CD4-positive, alpha-beta T cell (primary cell): ENCODE results near the gene CHGA. TPM values are rescaled to one million over a fixed set of nuclear protein-coding genes. Genes with fewer than 3 reads are reported as not detected.

Experiments used
- ATAC-seq: fragments of 200-7000 bp; cut with Tn5 transposase; one replicate; pipeline ENCODE4 v1.10.0; 2022; ENCODE audit warnings: mild to moderate bottlenecking; ENCODE audit not compliant: poor library complexity
- CTCF ChIA-PET: fragments of 350-600 bp; sonication (Branson Sonifier 250); formaldehyde crosslinking; loops from one replicate; lab custom pipeline; 2021; ENCODE audit warnings: antibody characterized with exemption, inconsistent platforms; lab: Charles Lee
- POLR2A ChIA-PET: fragments of 350-600 bp; sonication (Branson Sonifier 250); formaldehyde crosslinking; loops from one replicate; lab custom pipeline; 2021; ENCODE audit warnings: antibody characterized with exemption, inconsistent platforms; lab: Charles Lee
- DNase-seq, 14 experiments: peaks; one replicate each; pipeline ENCODE4 v3.0.0-alpha.2; 2013 to 2020; ENCODE audit warnings: mixed read lengths in 2 of 14
- H3K27ac ChIP-seq, 2 donors: one replicate each; pipeline versions ENCODE4 v1.5.1 to v1.7.0; 2013; ENCODE audit warnings: low read length in 2 of 2, low read depth in 1 of 2, mild to moderate bottlenecking in 1 of 2
- H3K27me3 ChIP-seq, 2 experiments: 1 replicate in 1 of 2; 2 replicates in 1 of 2; pipeline versions ENCODE4 v1.6.1 to v1.7.0; 2013; ENCODE audit warnings: low read length in 2 of 2, control low read depth in 1 of 2, mild to moderate bottlenecking in 1 of 2, moderate library complexity in 1 of 2; ENCODE audit not compliant: insufficient read depth in 2 of 2, control insufficient read depth in 1 of 2
- H3K36me3 ChIP-seq: one replicate; pipeline ENCODE4 v1.6.1; 2013; ENCODE audit warnings: low read length, control low read depth; ENCODE audit not compliant: insufficient read depth
- H3K4me1 ChIP-seq: one replicate; pipeline ENCODE4 v1.6.1; 2013; ENCODE audit warnings: low read length, control low read depth; ENCODE audit not compliant: insufficient read depth
- H3K4me3 ChIP-seq: one replicate; pipeline ENCODE4 v1.5.1; 2013; ENCODE audit warnings: mild to moderate bottlenecking, low read length, moderate library complexity
- H3K9me3 ChIP-seq, 2 experiments: 1 replicate in 1 of 2; 2 replicates in 1 of 2; pipeline versions ENCODE4 v1.6.1 to v1.7.0; 2013; ENCODE audit warnings: low read length in 2 of 2, mild to moderate bottlenecking in 2 of 2, control low read depth in 1 of 2, moderate library complexity in 1 of 2; ENCODE audit not compliant: control insufficient read depth in 1 of 2, insufficient read depth in 1 of 2
- H3K27ac Mint-ChIP-seq: one replicate; pipeline ENCODE4 v1.8.0; 2020; ENCODE audit warnings: mixed read lengths
- H3K27me3 Mint-ChIP-seq: one replicate; pipeline ENCODE4 v1.8.0; 2021; ENCODE audit warnings: mixed read lengths
- H3K36me3 Mint-ChIP-seq: one replicate; pipeline ENCODE4 v1.8.0; 2021; ENCODE audit warnings: low read depth, mixed read lengths
- H3K4me1 Mint-ChIP-seq: one replicate; pipeline ENCODE4 v1.8.0; 2021; ENCODE audit warnings: low read depth, mixed read lengths
- H3K4me3 Mint-ChIP-seq: one replicate; pipeline ENCODE4 v1.8.0; 2020; ENCODE audit warnings: mild to moderate bottlenecking, mixed read lengths
- H3K9me3 Mint-ChIP-seq: one replicate; pipeline ENCODE4 v1.8.0; 2020; ENCODE audit warnings: mixed read lengths
- intact Hi-C, 2 experiments: fragments of 100-400 bp; cut with DNase I in 1 of 2; cut with micrococcal nuclease in 1 of 2; formaldehyde crosslinking; loops; one replicate each; pipeline versions ENCODE4 v1.15.1 to v1.9.0; 2023 to 2025; cut with DNase I, micrococcal nuclease
- total RNA-seq, 174 experiments: library from RNA in 2 of 174; stranded (reverse) in 2 of 174; gene quantifications; one replicate each; pipeline ENCODE4 v1.2.3 and lab custom pipeline; 2021 to 2026
- TF ChIP-seq, protein P1 (sequence below): fragments of 200-600 bp; IDR thresholded peaks from one replicate; pipeline ENCODE4 v1.8.0; 2022; ENCODE audit warnings: antibody characterized with exemption, mild to moderate bottlenecking

Gene CHGA
- total RNA-seq, 2 experiments from 2014 or later, result not detected

DNA sequence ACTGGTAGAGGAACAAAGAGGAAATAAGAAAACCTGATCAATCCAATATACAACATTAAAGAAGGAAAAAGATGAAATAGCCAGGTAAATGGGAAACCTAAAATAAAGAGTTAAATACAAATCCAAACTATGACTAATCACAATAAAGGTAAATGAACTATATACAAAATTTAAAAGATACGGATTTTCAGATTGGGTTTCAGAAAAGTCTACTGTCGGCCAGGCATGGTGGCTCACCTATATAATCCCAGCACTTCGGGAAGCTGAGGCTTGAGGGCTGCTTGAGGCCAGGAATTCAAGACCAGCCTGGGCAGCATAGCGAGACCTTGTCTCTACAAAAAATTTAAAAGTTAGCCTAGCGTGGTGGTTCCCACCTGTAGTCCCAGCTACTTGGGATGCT is 39.9 kb upstream of the CHGA start:
- Histone ChIP-seq H3K9me3 (peaks cover 0 to 12% of the 10 kb centered on the region in 2 experiments), H3K36me3 (no peaks in the 10 kb centered on the region), H3K27me3 (peaks cover 8 to 14% of the 10 kb centered on the region in 2 experiments), H3K4me3 (no peak overlapping the region), H3K4me1 (no peaks in the 10 kb centered on the region), H3K27ac (no peak overlapping the region)
- ATAC-seq, result no peak
- H3K36me3 Mint-ChIP-seq, result no peaks in the 10 kb centered on the region
- no peak for DNase-seq
- POLR2A ChIA-PET, result no interaction called here
- H3K4me1 Mint-ChIP-seq, result no peaks in the 10 kb centered on the region
- intact Hi-C loops, result no loop called here
- TF ChIP-seq, protein P1, sequence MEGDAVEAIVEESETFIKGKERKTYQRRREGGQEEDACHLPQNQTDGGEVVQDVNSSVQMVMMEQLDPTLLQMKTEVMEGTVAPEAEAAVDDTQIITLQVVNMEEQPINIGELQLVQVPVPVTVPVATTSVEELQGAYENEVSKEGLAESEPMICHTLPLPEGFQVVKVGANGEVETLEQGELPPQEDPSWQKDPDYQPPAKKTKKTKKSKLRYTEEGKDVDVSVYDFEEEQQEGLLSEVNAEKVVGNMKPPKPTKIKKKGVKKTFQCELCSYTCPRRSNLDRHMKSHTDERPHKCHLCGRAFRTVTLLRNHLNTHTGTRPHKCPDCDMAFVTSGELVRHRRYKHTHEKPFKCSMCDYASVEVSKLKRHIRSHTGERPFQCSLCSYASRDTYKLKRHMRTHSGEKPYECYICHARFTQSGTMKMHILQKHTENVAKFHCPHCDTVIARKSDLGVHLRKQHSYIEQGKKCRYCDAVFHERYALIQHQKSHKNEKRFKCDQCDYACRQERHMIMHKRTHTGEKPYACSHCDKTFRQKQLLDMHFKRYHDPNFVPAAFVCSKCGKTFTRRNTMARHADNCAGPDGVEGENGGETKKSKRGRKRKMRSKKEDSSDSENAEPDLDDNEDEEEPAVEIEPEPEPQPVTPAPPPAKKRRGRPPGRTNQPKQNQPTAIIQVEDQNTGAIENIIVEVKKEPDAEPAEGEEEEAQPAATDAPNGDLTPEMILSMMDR, result no peak
- no peaks in the 10 kb centered on the region for H3K9me3 Mint-ChIP-seq
- peaks cover 50% of the 10 kb centered on the region for H3K27me3 Mint-ChIP-seq
- H3K4me3 Mint-ChIP-seq, result no peak overlapping the region
- CTCF ChIA-PET, result no interaction called here
- no peak overlapping the region for H3K27ac Mint-ChIP-seq

DNA sequence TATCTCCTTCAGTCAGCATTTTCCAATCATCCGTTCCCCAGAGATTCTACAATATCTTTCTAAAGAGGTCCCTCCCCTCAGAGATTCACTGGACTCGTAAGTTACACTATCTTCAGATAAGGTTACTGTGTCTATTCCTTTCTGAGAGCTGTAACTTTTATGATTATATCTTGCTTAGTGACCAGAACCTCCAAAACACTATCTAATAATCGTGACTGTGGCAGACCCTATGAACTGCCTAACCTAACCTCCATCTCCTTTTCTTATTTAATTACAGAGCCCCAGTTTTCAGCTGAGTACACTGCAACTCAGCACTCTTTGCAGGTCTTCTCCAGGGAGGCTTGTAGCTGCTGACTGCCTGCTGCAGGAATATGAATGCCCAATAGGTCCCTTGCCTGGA is 38.5 kb upstream of the CHGA start:
- no peak for DNase-seq
- TF ChIP-seq, protein P1, result no peak

DNA sequence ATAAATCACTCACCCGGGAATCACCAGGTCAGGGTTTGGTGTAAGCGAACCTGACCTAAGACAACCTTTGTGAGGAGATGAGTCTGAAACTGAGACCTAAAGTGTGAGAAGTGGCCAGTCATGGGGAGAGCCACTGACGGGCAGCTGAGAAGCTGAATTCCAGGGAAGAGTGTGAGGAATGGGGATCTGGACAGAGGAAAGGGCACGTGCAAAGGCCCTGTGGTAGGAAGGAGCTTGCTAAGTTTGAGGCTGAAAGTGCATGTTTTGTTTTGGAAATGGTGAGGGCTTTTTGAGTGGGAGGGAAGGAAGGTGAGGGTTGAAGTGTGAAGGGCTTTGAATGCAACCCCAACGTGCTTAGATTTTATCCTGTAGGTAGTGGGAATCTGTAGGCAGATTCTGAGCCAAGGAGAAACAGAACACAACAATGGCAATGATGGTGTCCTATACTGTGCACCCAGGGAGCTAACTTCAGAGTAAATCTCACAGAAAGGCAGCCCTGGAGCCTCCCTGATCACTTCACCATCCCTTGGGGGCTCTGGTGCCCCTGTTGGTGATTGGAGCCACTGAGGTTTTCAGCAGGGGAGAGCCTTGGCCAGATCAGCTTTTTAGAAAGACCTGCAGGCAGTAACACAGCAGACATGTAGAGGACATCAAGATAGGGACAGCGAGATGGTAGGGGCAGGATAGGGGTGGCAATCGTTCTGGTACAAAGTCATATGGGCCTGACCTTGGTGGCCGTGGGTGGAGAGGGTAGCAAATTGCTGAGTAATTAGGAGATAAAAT is 37.5 kb upstream of the CHGA start:
- ATAC-seq (no peak), DNase-seq (no peak)
- peaks cover under 1 to 11% of the 10 kb centered on the region in 2 experiments for H3K27me3 ChIP-seq
- no peak overlapping the region for H3K27ac ChIP-seq
- no peaks in the 10 kb centered on the region for H3K9me3 Mint-ChIP-seq
- ChIA-PET CTCF (no interaction called here), POLR2A (no interaction called here)
- H3K4me1 ChIP-seq, result no peaks in the 10 kb centered on the region
- no peaks in the 10 kb centered on the region for H3K4me1 Mint-ChIP-seq
- no peaks in the 10 kb centered on the region for H3K36me3 Mint-ChIP-seq
- no peaks in the 10 kb centered on the region for H3K36me3 ChIP-seq
- H3K4me3 ChIP-seq, result no peak overlapping the region
- H3K27ac Mint-ChIP-seq, result no peak overlapping the region
- intact Hi-C loops, result no loop called here
- peaks cover 45% of the 10 kb centered on the region for H3K27me3 Mint-ChIP-seq
- no peak overlapping the region for H3K4me3 Mint-ChIP-seq
- peaks cover 0 to 12% of the 10 kb centered on the region in 2 experiments for H3K9me3 ChIP-seq
- TF ChIP-seq, protein P1, result no peak

More for the DNA sequence above, 38.5 kb upstream of the CHGA start:
- ATAC-seq, result no peak
- ChIA-PET CTCF (interaction anchor here (0.6 kb wide), 1 partner anchor 288 kb away, joined by 4 read pairs; no protein-coding TSS in a partner anchor), POLR2A (no interaction called here)
- Histone ChIP-seq H3K36me3 (no peaks in the 10 kb centered on the region), H3K4me1 (no peaks in the 10 kb centered on the region), H3K27ac (no peak overlapping the region), H3K4me3 (no peak overlapping the region), H3K27me3 (peaks cover 5 to 14% of the 10 kb centered on the region in 2 experiments), H3K9me3 (peaks cover 0 to 12% of the 10 kb centered on the region in 2 experiments)
- Mint-ChIP-seq H3K4me3 (no peak overlapping the region), H3K4me1 (no peaks in the 10 kb centered on the region), H3K27me3 (peaks cover 50% of the 10 kb centered on the region), H3K36me3 (no peaks in the 10 kb centered on the region), H3K9me3 (no peaks in the 10 kb centered on the region), H3K27ac (no peak overlapping the region)
- intact Hi-C loops, result no loop called here
